ENCODE data around the gene EZR. TPM values are rescaled to one million over a fixed set of nuclear protein-coding genes. Genes with fewer than 3 reads are reported as not detected.

The EZR gene
- total and polyA plus RNA-seq, 5 donors: 178 to 261 (median 242) TPM

- no peak for DNase-seq
- Histone ChIP-seq H3K27me3 (ENCODE audit: control insufficient read depth, insufficient read depth) (no peaks in the 10 kb centered on the region), H3K27ac (ENCODE audit: low read length) (no peak overlapping the region), H3K4me3 (ENCODE audit: low read length) (no peak overlapping the region), H3K9me3 (ENCODE audit: control insufficient read depth, low read length) (no peaks in the 10 kb centered on the region), H3K4me1 (ENCODE audit: control insufficient read depth, insufficient read depth, low read length) (no peaks in the 10 kb centered on the region)
- WGBS: 90% methylated on average over 25 of the region's 25 CpGs
- intact Hi-C loops (cut with DNase I): no loop called here
- ATAC-seq: no peak
Observed at GRCh38 chr6:158756977-158757752, 62.0 kb downstream of the EZR start.

DNA sequence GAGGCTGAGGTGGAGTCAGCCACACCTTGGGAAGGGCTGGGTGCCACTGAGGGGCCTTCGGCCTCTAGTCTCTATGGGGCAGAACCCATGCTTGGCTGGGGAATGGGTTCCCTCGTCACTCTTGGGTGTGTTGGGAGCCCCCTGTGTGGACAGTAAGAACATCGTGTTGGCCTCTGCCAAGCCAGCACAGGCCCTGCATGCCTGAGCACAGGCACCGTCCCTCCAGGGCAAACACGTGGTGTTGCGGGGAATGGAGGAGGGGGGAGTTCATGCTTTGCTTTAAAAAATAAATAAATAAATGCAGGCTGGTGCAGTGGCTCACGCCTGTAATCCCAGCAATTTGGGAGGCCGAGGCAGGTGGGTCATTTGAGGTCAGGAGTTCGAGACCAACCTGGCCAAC lies 63.0 kb downstream of the EZR start:
- H3K4me3 ChIP-seq (ENCODE audit: low read length): no peak overlapping the region
- DNase-seq (no peak), ATAC-seq (no peak)
- no peaks in the 10 kb centered on the region for H3K4me1 ChIP-seq (ENCODE audit: control insufficient read depth, insufficient read depth, low read length)
- no peak overlapping the region for H3K27ac ChIP-seq (ENCODE audit: low read length)
- intact Hi-C loops (cut with DNase I): no loop called here
- H3K9me3 ChIP-seq (ENCODE audit: control insufficient read depth, low read length): no peaks in the 10 kb centered on the region
- no peaks in the 10 kb centered on the region for H3K27me3 ChIP-seq (ENCODE audit: control insufficient read depth, insufficient read depth)
- WGBS: 92% methylated on average over 9 of the region's 9 CpGs

GRCh38 chr6:158755636-158756035 lies 63.5 kb downstream of the EZR start:
- no peak for DNase-seq
- intact Hi-C loops (cut with DNase I): no loop called here
- Histone ChIP-seq H3K9me3 (ENCODE audit: control insufficient read depth, low read length) (no peaks in the 10 kb centered on the region), H3K27ac (ENCODE audit: low read length) (no peak overlapping the region), H3K27me3 (ENCODE audit: control insufficient read depth, insufficient read depth) (no peaks in the 10 kb centered on the region), H3K4me1 (ENCODE audit: control insufficient read depth, insufficient read depth, low read length) (no peaks in the 10 kb centered on the region), H3K4me3 (ENCODE audit: low read length) (no peak overlapping the region)
- WGBS: 95% methylated on average over 13 of the region's 13 CpGs
- no peak for ATAC-seq

DNA sequence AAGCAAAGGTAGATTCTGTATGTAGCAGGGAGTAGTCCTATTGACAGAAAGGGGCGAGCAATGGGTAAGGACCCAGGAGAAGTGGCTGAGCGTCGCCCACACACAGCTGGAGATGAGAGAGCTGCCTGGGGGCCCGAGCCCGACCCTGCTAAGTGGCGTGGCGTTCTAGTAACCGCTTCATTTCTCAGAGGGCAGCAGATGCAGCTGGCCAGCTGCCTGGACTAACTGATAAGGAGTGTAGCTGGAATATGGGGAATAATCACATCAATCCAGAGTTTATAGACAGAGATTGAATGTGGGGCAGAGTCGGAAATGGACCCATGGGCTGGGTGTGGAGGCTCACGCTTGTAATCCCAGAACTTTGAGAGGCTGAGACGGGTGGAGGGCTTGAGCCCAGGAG lies 64.4 kb downstream of the EZR start:
- ATAC-seq: no peak
- Histone ChIP-seq H3K4me3 (ENCODE audit: low read length) (no peak overlapping the region), H3K27me3 (ENCODE audit: control insufficient read depth, insufficient read depth) (no peaks in the 10 kb centered on the region), H3K27ac (ENCODE audit: low read length) (no peak overlapping the region), H3K9me3 (ENCODE audit: control insufficient read depth, low read length) (no peaks in the 10 kb centered on the region), H3K4me1 (ENCODE audit: control insufficient read depth, insufficient read depth, low read length) (no peaks in the 10 kb centered on the region)
- intact Hi-C loops (cut with DNase I): no loop called here
- 54% methylated on average over 11 of the region's 11 CpGs for WGBS
- peak in 1 of 3 donors; percentile 65 for DNase-seq

- H3K4me3 ChIP-seq (ENCODE audit: low read length): no peak overlapping the region
- no peaks in the 10 kb centered on the region for H3K27me3 ChIP-seq (ENCODE audit: control insufficient read depth, insufficient read depth)
- WGBS: 90% methylated on average over 9 of the region's 9 CpGs
- H3K4me1 ChIP-seq (ENCODE audit: control insufficient read depth, insufficient read depth, low read length): no peaks in the 10 kb centered on the region
- DNase-seq (no peak), ATAC-seq (no peak)
- no peak overlapping the region for H3K27ac ChIP-seq (ENCODE audit: low read length)
- no peaks in the 10 kb centered on the region for H3K9me3 ChIP-seq (ENCODE audit: control insufficient read depth, low read length)
- intact Hi-C loops (cut with DNase I): no loop called here
Observed at GRCh38 chr6:158753811-158754210, 65.4 kb downstream of the EZR start.

- ATAC-seq: peak; percentile 48 to 65
Observed at GRCh38 chr6:158752613-158753012, 66.6 kb downstream of the EZR start.

GRCh38 chr6:158751921-158752320 lies 67.2 kb downstream of the EZR start:
- Histone ChIP-seq H3K27me3 (ENCODE audit: control insufficient read depth, insufficient read depth) (no peaks in the 10 kb centered on the region), H3K9me3 (ENCODE audit: control insufficient read depth, low read length) (no peaks in the 10 kb centered on the region), H3K27ac (ENCODE audit: low read length) (no peak overlapping the region), H3K4me3 (ENCODE audit: low read length) (no peak overlapping the region), H3K4me1 (ENCODE audit: control insufficient read depth, insufficient read depth, low read length) (no peaks in the 10 kb centered on the region)
- intact Hi-C loops (cut with DNase I): no loop called here
- no peak for DNase-seq
- WGBS: 73% methylated on average over 9 of the region's 9 CpGs
- no peak for ATAC-seq

More at GRCh38 chr6:158752613-158753012, 66.6 kb downstream of the EZR start:
- peak in 2 of 3 donors; percentile 75 to 76 for DNase-seq
- Histone ChIP-seq H3K4me1 (ENCODE audit: control insufficient read depth, insufficient read depth, low read length) (no peaks in the 10 kb centered on the region), H3K9me3 (ENCODE audit: control insufficient read depth, low read length) (no peaks in the 10 kb centered on the region), H3K27me3 (ENCODE audit: control insufficient read depth, insufficient read depth) (no peaks in the 10 kb centered on the region), H3K27ac (ENCODE audit: low read length) (no peak overlapping the region), H3K4me3 (ENCODE audit: low read length) (no peak overlapping the region)
- intact Hi-C loops (cut with DNase I): no loop called here
- 30% methylated on average over 3 of the region's 3 CpGs for WGBS

GRCh38 chr6:158751224-158751623 lies 67.9 kb downstream of the EZR start:
- intact Hi-C loops (cut with DNase I): no loop called here
- Histone ChIP-seq H3K9me3 (ENCODE audit: control insufficient read depth, low read length) (no peaks in the 10 kb centered on the region), H3K4me1 (ENCODE audit: control insufficient read depth, insufficient read depth, low read length) (no peaks in the 10 kb centered on the region), H3K27me3 (ENCODE audit: control insufficient read depth, insufficient read depth) (no peaks in the 10 kb centered on the region), H3K4me3 (ENCODE audit: low read length) (no peak overlapping the region), H3K27ac (ENCODE audit: low read length) (no peak overlapping the region)
- WGBS: 83% methylated on average over 9 of the region's 9 CpGs
- DNase-seq (no peak), ATAC-seq (peak in 1 of 2 donors; percentile 10)

DNA sequence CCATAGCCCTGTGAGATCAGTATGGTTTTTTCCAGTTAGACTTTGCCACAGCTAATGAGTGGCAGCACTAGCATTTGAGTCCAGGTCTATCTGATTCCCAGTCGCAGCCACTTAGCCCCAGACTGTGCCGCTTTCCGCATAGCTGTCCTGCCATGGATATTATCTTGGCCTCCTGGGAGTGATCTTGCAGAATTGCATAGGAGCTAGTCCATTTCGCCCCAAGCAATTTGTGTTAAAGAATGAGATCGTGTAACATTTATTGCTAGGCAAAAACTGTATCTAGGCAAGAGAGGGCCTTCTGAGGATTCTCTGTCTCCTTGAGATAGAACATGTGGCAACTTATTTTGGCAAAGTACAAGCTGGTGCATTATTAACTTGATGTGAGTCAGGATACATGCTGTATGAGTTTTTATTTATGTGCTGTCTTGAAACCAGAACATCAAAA lies 74.2 kb downstream of the EZR start:
- no peak overlapping the region for H3K4me3 ChIP-seq (ENCODE audit: low read length)
- no peak overlapping the region for H3K27ac ChIP-seq (ENCODE audit: low read length)
- 54% methylated on average over 5 of the region's 5 CpGs for WGBS
- H3K4me1 ChIP-seq (ENCODE audit: control insufficient read depth, insufficient read depth, low read length): no peaks in the 10 kb centered on the region
- DNase-seq (no peak), ATAC-seq (peak in 1 of 2 donors; percentile 80)
- H3K27me3 ChIP-seq (ENCODE audit: control insufficient read depth, insufficient read depth): no peaks in the 10 kb centered on the region
- H3K9me3 ChIP-seq (ENCODE audit: control insufficient read depth, low read length): no peaks in the 10 kb centered on the region
- intact Hi-C loops (cut with DNase I): no loop called here

DNA sequence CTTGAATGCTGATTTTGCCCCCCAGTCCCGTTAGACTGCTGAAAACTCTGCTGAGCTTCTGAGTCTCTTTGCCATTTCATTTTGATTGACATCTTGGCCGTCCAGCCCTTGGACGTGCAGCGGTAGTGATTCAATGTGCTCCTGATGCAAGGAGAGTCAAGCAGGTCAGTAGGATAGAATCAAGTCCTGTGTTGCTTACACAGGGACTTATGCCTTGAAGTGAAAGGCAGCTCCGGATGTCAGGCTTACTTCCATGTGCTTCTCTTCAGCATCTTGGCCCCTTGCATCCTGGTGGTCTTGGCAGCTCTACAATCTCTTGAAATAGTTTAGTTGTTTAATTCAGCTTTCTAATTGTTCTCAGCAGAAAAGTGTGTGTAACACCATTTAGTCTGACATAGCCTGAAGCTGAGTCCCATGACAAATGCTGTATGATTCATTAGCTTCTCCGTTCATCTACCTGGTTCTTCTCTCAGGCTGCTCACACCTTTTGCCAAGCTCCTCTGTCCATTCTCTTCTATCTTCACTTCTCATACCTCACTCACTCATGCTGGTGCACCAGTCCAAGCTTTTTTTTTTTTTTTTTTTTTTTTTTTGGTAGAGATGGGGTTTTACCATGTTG lies 76.0 kb downstream of the EZR start:
- Histone ChIP-seq H3K4me1 (ENCODE audit: control insufficient read depth, insufficient read depth, low read length) (no peaks in the 10 kb centered on the region), H3K9me3 (ENCODE audit: control insufficient read depth, low read length) (no peaks in the 10 kb centered on the region), H3K4me3 (ENCODE audit: low read length) (no peak overlapping the region), H3K27ac (ENCODE audit: low read length) (no peak overlapping the region), H3K27me3 (ENCODE audit: control insufficient read depth, insufficient read depth) (no peaks in the 10 kb centered on the region)
- DNase-seq: no peak
- no peak for ATAC-seq
- 81% methylated on average over 6 of the region's 6 CpGs for WGBS
- intact Hi-C loops (cut with DNase I): no loop called here

DNA sequence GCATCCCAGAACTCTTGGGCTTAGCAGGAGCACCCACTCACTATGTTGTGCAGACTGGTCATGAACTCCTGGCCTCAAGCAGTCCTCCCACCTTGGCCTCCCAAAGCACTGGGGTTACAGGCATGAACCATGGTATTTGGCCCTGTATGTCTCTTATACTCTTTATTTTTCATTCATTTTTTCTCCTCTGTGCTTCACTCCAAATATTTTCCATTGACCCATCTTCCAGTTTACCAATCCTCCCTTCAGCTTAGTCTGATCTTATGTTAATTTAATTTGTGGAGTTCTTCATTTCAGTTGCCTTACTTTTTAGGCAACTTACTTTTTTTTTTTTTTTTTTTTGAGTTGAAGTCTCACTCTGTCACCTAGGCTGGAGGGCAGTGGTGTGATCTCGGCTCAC lies 79.5 kb downstream of the EZR start:
- H3K4me1 ChIP-seq (ENCODE audit: control insufficient read depth, insufficient read depth, low read length): no peaks in the 10 kb centered on the region
- intact Hi-C loops (cut with DNase I): no loop called here
- DNase-seq (no peak), ATAC-seq (no peak)
- no peak overlapping the region for H3K27ac ChIP-seq (ENCODE audit: low read length)
- H3K9me3 ChIP-seq (ENCODE audit: control insufficient read depth, low read length): no peaks in the 10 kb centered on the region
- 92% methylated on average over 1 of the region's 1 CpG for WGBS
- H3K4me3 ChIP-seq (ENCODE audit: low read length): no peak overlapping the region
- no peaks in the 10 kb centered on the region for H3K27me3 ChIP-seq (ENCODE audit: control insufficient read depth, insufficient read depth)
